ENCODE data around the gene JAZF1.

The JAZF1 gene

GRCh38 chr7:28005075-28005846, 175.3 kb downstream of the JAZF1 start:
- FAIRE-seq = no peak

GRCh38 chr7:28003408-28003807, 177.2 kb downstream of the JAZF1 start:
- FAIRE-seq = no peak

GRCh38 chr7:28002638-28003037, 178.0 kb downstream of the JAZF1 start:
- FAIRE-seq = no peak

GRCh38 chr7:28001896-28002295, 178.7 kb downstream of the JAZF1 start:
- FAIRE-seq = no peak

- FAIRE-seq = no peak
Measured at GRCh38 chr7:27999829-28000228, 180.8 kb downstream of the JAZF1 start.

GRCh38 chr7:27998382-27998781, 182.2 kb downstream of the JAZF1 start:
- FAIRE-seq = no peak

GRCh38 chr7:27997188-27997707, 183.3 kb downstream of the JAZF1 start:
- no peak for FAIRE-seq

- FAIRE-seq = no peak
Measured at GRCh38 chr7:27996141-27996540, 184.5 kb downstream of the JAZF1 start.

GRCh38 chr7:27995228-27995627, 185.4 kb downstream of the JAZF1 start:
- FAIRE-seq = peak; percentile 55

- no peak for FAIRE-seq
Measured at GRCh38 chr7:27994639-27995038, 186.0 kb downstream of the JAZF1 start.

GRCh38 chr7:27992755-27993493, 187.7 kb downstream of the JAZF1 start:
- peak; percentile 86 for FAIRE-seq

GRCh38 chr7:27992097-27992496, 188.5 kb downstream of the JAZF1 start:
- FAIRE-seq = no peak

GRCh38 chr7:27991006-27991528, 189.5 kb downstream of the JAZF1 start:
- FAIRE-seq = peak; percentile 97

- FAIRE-seq = no peak
Measured at GRCh38 chr7:27976531-27976930, 204.1 kb downstream of the JAZF1 start.

GRCh38 chr7:27973625-27974024, 207.0 kb downstream of the JAZF1 start:
- no peak for FAIRE-seq

- FAIRE-seq = no peak
Measured at GRCh38 chr7:27972276-27972675, 208.3 kb downstream of the JAZF1 start.

- FAIRE-seq = no peak
Measured at GRCh38 chr7:27971171-27971812, 209.3 kb downstream of the JAZF1 start.

- FAIRE-seq = peak; percentile 6
Measured at GRCh38 chr7:27970350-27970749, 210.2 kb downstream of the JAZF1 start.

GRCh38 chr7:27969346-27969745, 211.2 kb downstream of the JAZF1 start:
- FAIRE-seq = no peak

GRCh38 chr7:27967639-27968038, 213.0 kb downstream of the JAZF1 start:
- no peak for FAIRE-seq

- FAIRE-seq = no peak
Measured at GRCh38 chr7:27966219-27966780, 214.3 kb downstream of the JAZF1 start.

GRCh38 chr7:27965650-27966049, 214.9 kb downstream of the JAZF1 start:
- FAIRE-seq = peak; percentile 30

GRCh38 chr7:27964820-27965219, 215.8 kb downstream of the JAZF1 start:
- FAIRE-seq = no peak

All from A204.1 (cell line).